GM23248 (cell line): Measurements from ENCODE around the gene ULBP3. TPM values are rescaled to one million over a fixed set of nuclear protein-coding genes. Genes with fewer than 3 reads are reported as not detected.

Experiments used
- DNase-seq: peaks from one replicate; pipeline ENCODE4 v3.0.0-alpha.2; 2015
- H2AFZ ChIP-seq: fragments of 200-600 bp; sonication (generic); 2 replicates; pipeline ENCODE4 v1.6.1; 2016; ENCODE audit warnings: antibody characterized with exemption
- H3F3A ChIP-seq: fragments of 200-600 bp; sonication (generic); 2 replicates; pipeline ENCODE4 v1.6.1; 2016; ENCODE audit warnings: mild to moderate bottlenecking, antibody characterized with exemption, mixed run types; ENCODE audit not compliant: insufficient read depth
- H3K27ac ChIP-seq: fragments of 200-600 bp; sonication (generic); 2 replicates; pipeline ENCODE4 v1.5.1; 2016; ENCODE audit warnings: mild to moderate bottlenecking
- H3K27me3 ChIP-seq: fragments of 200-600 bp; sonication (generic); replicated peaks from 2 replicates; pipeline ENCODE4 v1.6.1; 2016; ENCODE audit warnings: mild to moderate bottlenecking; ENCODE audit not compliant: insufficient read depth
- H3K36me3 ChIP-seq: fragments of 200-600 bp; sonication (generic); 2 replicates; pipeline ENCODE4 v1.6.1; 2016; ENCODE audit warnings: low read depth, mild to moderate bottlenecking
- H3K4me1 ChIP-seq: fragments of 200-600 bp; sonication (generic); 2 replicates; pipeline ENCODE4 v1.6.1; 2016; ENCODE audit warnings: mild to moderate bottlenecking; ENCODE audit not compliant: insufficient read depth
- H3K4me2 ChIP-seq: fragments of 200-600 bp; sonication (generic); one replicate; pipeline ENCODE4 v1.6.1; 2016; ENCODE audit warnings: mild to moderate bottlenecking; ENCODE audit not compliant: unreplicated experiment
- H3K4me3 ChIP-seq: fragments of 200-600 bp; sonication (generic); 2 replicates; pipeline ENCODE4 v1.5.1; 2016; ENCODE audit warnings: mild to moderate bottlenecking
- H3K79me2 ChIP-seq: fragments of 200-600 bp; sonication (generic); 2 replicates; pipeline ENCODE4 v1.6.1; 2016; ENCODE audit warnings: mild to moderate bottlenecking; ENCODE audit not compliant: insufficient read depth
- H3K9ac ChIP-seq: fragments of 200-600 bp; sonication (generic); 2 replicates; pipeline ENCODE4 v1.6.1; 2016; ENCODE audit warnings: mild to moderate bottlenecking
- H3K9me2 ChIP-seq: fragments of 200-600 bp; sonication (generic); 2 replicates; pipeline ENCODE4 v1.6.1; 2016; ENCODE audit warnings: mixed run types, mild to moderate bottlenecking, moderate library complexity; ENCODE audit not compliant: insufficient read depth
- H3K9me3 ChIP-seq: fragments of 200-600 bp; sonication (generic); one replicate; pipeline ENCODE4 v1.6.1; 2017; ENCODE audit warnings: low read depth
- H4K20me1 ChIP-seq: fragments of 200-600 bp; sonication (generic); 2 replicates; pipeline ENCODE4 v1.6.0; 2016; ENCODE audit not compliant: insufficient read depth
- EZH2 ChIP-seq: fragments of 200-600 bp; sonication (generic); IDR thresholded peaks from 2 replicates; pipeline ENCODE4 v1.6.1; 2018; ENCODE audit warnings: antibody characterized with exemption, mild to moderate bottlenecking; ENCODE audit not compliant: insufficient read depth, poor library complexity, severe bottlenecking
- EZH2phosphoT487 ChIP-seq: fragments of 200-600 bp; sonication (generic); IDR thresholded peaks from 2 replicates; pipeline ENCODE4 v1.6.1; 2018; ENCODE audit warnings: antibody characterized with exemption, moderate library complexity, mild to moderate bottlenecking, low read depth; ENCODE audit not compliant: insufficient read depth
- WGBS, 2 experiments: methylation state at CpG; one replicate each; pipeline ENCODE4 v1.1.6; 2015 to 2017; ENCODE audit warnings: low lambda C conversion rate in 2 of 2, low coverage in 1 of 2; ENCODE audit errors: missing lambda C conversion rate in 2 of 2; 5-methylcytosine and 5-hydroxymethylcytosine counted together
- in situ Hi-C: fragments of 300-500 bp; cut with MboI; formaldehyde crosslinking; loops from 2 replicates; pipeline ENCODE4 v1.15.0; 2020
- polyA plus RNA-seq: library from polyadenylated mRNA; unstranded; fragments of >200 nt; fragmentation: Nextera tagmentation; extraction: Ambion mirVana; gene quantifications from 2 replicates; pipeline ENCODE4 v1.2.1, GENCODE V29; 2016
- total RNA-seq: library from RNA; depleted of rRNA; stranded (reverse); fragments of >200 nt; shearing (Covaris generic); gene quantifications from 2 replicates; pipeline ENCODE4 v1.2.3, GENCODE V29; 2014

ULBP3 gene
- total and polyA plus RNA-seq, 2 experiments from 2014 or later, result 4.4 to 12.6 TPM

DNA sequence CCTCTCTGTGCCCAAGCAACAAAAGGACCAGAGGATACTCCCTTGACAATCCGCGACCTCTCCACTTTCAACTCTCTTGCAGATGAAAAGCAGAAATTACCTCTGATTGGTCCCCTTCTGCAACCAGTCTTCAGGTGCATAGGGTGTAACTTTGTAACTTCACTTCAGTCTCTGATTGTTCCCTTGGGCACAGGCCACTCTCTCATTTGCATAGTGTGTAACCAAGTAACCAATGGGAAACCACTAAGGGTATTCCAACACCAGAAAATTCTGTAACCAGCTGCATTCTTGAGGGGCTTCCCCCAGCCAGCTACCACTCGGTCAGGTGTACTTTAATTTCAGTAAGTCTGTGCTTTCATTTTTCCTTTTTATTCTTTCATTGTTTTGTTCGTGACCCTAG is 39.2 kb downstream of the ULBP3 start:
- Histone ChIP-seq H2AFZ (no peak overlapping the region), H3K4me3 (no peak overlapping the region), H3K36me3 (no peaks in the 10 kb centered on the region), H3K9me2 (no peaks in the 10 kb centered on the region), H3K27me3 (peaks cover 19% of the 10 kb centered on the region), H3K79me2 (no peaks in the 10 kb centered on the region), H3K4me1 (peaks cover 5% of the 10 kb centered on the region), H3K9me3 (no peaks in the 10 kb centered on the region), H3F3A (no peaks in the 10 kb centered on the region), H3K27ac (no peak overlapping the region), H3K9ac (no peak overlapping the region), H3K4me2 (no peak overlapping the region), H4K20me1 (no peaks in the 10 kb centered on the region)
- WGBS, 2 experiments, result 70 to 71% methylated on average over 4 of the region's 4 CpGs
- in situ Hi-C loops, result no loop called here
- no peak for DNase-seq
- TF ChIP-seq EZH2phosphoT487, result no peak
- no peak for TF ChIP-seq EZH2

DNA sequence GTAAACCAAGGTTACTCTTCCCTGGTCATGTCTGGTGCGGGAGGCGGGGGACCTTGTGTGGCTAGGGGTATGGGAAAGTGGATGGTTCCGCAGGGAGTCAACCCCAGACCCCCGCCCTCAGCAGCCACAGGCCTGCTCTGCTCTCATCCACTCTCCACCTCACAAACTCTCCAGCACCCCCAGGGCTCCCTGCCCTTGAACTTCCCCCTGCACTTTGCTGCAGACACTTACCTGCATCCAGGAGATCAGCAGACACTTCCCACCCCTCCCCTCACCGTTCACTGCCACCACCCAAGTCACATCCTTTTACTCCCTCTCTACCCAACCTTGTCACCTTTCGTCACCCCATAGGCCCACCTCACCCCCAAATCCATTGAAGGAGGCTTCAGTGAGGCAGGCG is 39.6 kb downstream of the ULBP3 start:
- Histone ChIP-seq H2AFZ (no peak overlapping the region), H3K9me2 (no peaks in the 10 kb centered on the region), H3F3A (no peaks in the 10 kb centered on the region), H3K4me3 (no peak overlapping the region), H3K36me3 (no peaks in the 10 kb centered on the region), H3K9ac (no peak overlapping the region), H3K79me2 (no peaks in the 10 kb centered on the region), H3K4me1 (peaks cover 5% of the 10 kb centered on the region), H3K27me3 (peaks cover 14% of the 10 kb centered on the region), H3K27ac (no peak overlapping the region), H4K20me1 (no peaks in the 10 kb centered on the region), H3K4me2 (no peak overlapping the region), H3K9me3 (no peaks in the 10 kb centered on the region)
- 73 to 76% methylated on average over 7 of the region's 7 CpGs for WGBS, 2 experiments
- in situ Hi-C loops, result no loop called here
- DNase-seq, result no peak
- TF ChIP-seq EZH2 (no peak), EZH2phosphoT487 (no peak)

DNA sequence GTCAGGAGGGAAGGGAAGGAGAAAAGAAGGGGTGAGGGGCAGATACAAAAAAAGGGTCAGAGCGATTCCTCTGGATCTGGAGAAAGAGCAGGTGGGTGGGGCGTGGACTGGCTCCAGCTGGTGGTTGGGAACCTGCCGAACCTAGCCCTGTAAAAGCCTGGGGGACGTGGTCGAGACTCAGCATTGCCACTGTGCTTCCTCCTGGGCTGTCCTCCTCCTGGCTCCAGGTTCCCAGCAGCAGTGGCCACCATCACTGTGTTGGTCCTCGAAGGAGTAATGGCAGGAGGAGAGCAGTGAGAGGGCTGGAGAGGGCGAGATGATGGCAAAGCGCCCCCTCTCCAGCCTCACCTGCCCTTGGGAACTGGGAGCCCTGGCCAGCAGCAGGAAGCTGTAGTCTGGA is 40.1 kb downstream of the ULBP3 start:
- no peak overlapping the region for H2AFZ ChIP-seq
- H3K27ac ChIP-seq, result no peak overlapping the region
- no peaks in the 10 kb centered on the region for H3K36me3 ChIP-seq
- H3K79me2 ChIP-seq, result no peaks in the 10 kb centered on the region
- no peak overlapping the region for H3K4me3 ChIP-seq
- no peak for DNase-seq
- WGBS, 2 experiments, result 64 to 74% methylated on average over 8 of the region's 8 CpGs
- no peaks in the 10 kb centered on the region for H4K20me1 ChIP-seq
- H3K9me2 ChIP-seq, result no peaks in the 10 kb centered on the region
- H3K27me3 ChIP-seq, result peaks cover 9% of the 10 kb centered on the region; the same call in 1 of the 2 replicates
- no peak overlapping the region for H3K9ac ChIP-seq
- TF ChIP-seq EZH2phosphoT487 (no peak), EZH2 (no peak)
- no peak overlapping the region for H3K4me2 ChIP-seq
- no peaks in the 10 kb centered on the region for H3F3A ChIP-seq
- in situ Hi-C loops, result no loop called here
- H3K4me1 ChIP-seq, result peaks cover 5% of the 10 kb centered on the region
- no peaks in the 10 kb centered on the region for H3K9me3 ChIP-seq

DNA sequence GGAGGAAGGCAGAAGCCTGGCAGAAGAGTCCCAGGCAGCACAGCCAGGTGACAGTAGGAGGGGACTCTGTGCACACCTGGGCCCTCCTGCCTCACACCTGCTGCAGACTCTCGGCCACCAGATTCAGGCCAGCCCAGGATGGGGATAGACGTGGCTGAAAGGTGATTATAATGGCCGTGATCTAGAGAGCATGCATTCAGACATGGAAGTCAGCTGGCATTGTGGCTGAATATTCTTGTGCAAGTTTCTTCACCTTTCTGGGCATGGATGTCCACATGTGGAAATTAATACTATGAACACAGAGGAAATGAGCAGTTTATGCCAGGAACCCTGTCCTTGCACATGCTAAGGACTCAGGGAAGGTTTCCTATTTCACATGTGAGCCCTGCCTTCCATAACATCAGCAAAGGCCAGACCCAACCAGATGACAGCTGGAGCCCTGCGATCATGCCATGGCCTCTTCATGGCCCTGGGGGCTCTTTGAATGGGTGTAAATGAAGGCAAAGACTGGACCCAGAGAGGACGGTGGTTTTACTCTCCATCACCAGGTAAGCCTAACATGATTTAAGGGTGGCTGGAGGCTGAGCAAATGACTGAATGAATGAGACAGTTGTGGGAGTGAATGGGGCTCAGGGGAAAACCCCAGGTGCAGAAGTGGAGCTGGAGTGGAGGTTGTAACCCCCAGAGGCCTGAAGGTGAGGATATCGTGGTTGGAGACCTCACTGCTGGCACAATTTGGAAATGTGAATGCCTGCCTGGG is 40.9 kb downstream of the ULBP3 start:
- Histone ChIP-seq H3K4me3 (no peak overlapping the region), H3K9ac (no peak overlapping the region), H3K79me2 (no peaks in the 10 kb centered on the region), H3K27ac (no peak overlapping the region), H3K4me1 (peaks cover 5% of the 10 kb centered on the region), H4K20me1 (no peaks in the 10 kb centered on the region), H3K9me3 (no peaks in the 10 kb centered on the region), H3F3A (no peaks in the 10 kb centered on the region), H2AFZ (no peak overlapping the region), H3K4me2 (no peak overlapping the region), H3K36me3 (no peaks in the 10 kb centered on the region), H3K27me3 (peaks cover 9% of the 10 kb centered on the region; the same call in 1 of the 2 replicates), H3K9me2 (no peaks in the 10 kb centered on the region)
- TF ChIP-seq EZH2 (no peak), EZH2phosphoT487 (no peak)
- 69 to 71% methylated on average over 6 of the region's 6 CpGs for WGBS, 2 experiments
- no peak for DNase-seq
- in situ Hi-C loops, result no loop called here
